Measurements from ENCODE around the gene SPIRE2. TPM values are rescaled to one million over a fixed set of nuclear protein-coding genes. Genes with fewer than 3 reads are reported as not detected.
"Not testable (repeated sequence)": the region's sequence is repeated elsewhere in the genome, so short reads cannot be mapped to it uniquely, and the experiment has no call there.

Gene SPIRE2
- total RNA-seq, 1 donor from 2014 or later = 2.8 TPM

GRCh38 chr16:89822188-89823086 lies 5.8 kb upstream of the SPIRE2 start:
- no peak for DNase-seq (ENCODE audit: low read depth)
- no peak for TF ChIP-seq CTCF (conservative IDR thresholded peaks at IDR 0.05; ENCODE audit: low read depth, low read length)

GRCh38 chr16:89823087-89823823 lies 5.0 kb upstream of the SPIRE2 start:
- no peak for TF ChIP-seq CTCF (conservative IDR thresholded peaks at IDR 0.05; ENCODE audit: low read depth, low read length)
- DNase-seq (ENCODE audit: low read depth) = no peak

More at GRCh38 chr16:89822188-89823086, 5.8 kb upstream of the SPIRE2 start:
- no peak overlapping the region for H3K4me3 ChIP-seq (ENCODE audit: low read depth, low read length)

GRCh38 chr16:89823824-89824148 lies 4.5 kb upstream of the SPIRE2 start:
- not testable (repeated sequence) for H3K4me3 ChIP-seq (ENCODE audit: low read depth, low read length)

More at GRCh38 chr16:89823087-89823823, 5.0 kb upstream of the SPIRE2 start:
- H3K4me3 ChIP-seq (ENCODE audit: low read depth, low read length) = no peak overlapping the region

GRCh38 chr16:89826531-89827382 lies 1.5 kb upstream of the SPIRE2 start:
- DNase-seq (ENCODE audit: low read depth) = no peak
- TF ChIP-seq CTCF (conservative IDR thresholded peaks at IDR 0.05; ENCODE audit: low read depth, low read length) = no peak
- H3K4me3 ChIP-seq (ENCODE audit: low read depth, low read length) = no peak overlapping the region

More at GRCh38 chr16:89823824-89824148, 4.5 kb upstream of the SPIRE2 start:
- DNase-seq (ENCODE audit: low read depth) = not testable (repeated sequence)

GRCh38 chr16:89827383-89828198 lies 684 bp upstream of the SPIRE2 start:
- DNase-seq (ENCODE audit: low read depth) = no peak
- TF ChIP-seq CTCF (conservative IDR thresholded peaks at IDR 0.05; ENCODE audit: low read depth, low read length) = no peak

GRCh38 chr16:89828870-89829629 lies 775 bp downstream of the SPIRE2 start:
- peak overlapping the region; percentile 52 for H3K4me3 ChIP-seq (ENCODE audit: low read depth, low read length)
- no peak for TF ChIP-seq CTCF (conservative IDR thresholded peaks at IDR 0.05; ENCODE audit: low read depth, low read length)
- no peak for DNase-seq (ENCODE audit: low read depth)

More at GRCh38 chr16:89827383-89828198, 684 bp upstream of the SPIRE2 start:
- H3K4me3 ChIP-seq (ENCODE audit: low read depth, low read length) = peak overlapping the region; percentile 62
